Stomach (tissue), 9 donors: ENCODE results near the gene RIC1. TPM values are rescaled to one million over a fixed set of nuclear protein-coding genes. Genes with fewer than 3 reads are reported as not detected.
"Not testable (repeated sequence)": the region's sequence is repeated elsewhere in the genome, so short reads cannot be mapped to it uniquely, and the experiment has no call there.

ENCODE experiments used
- DNase-seq, 2 donors: peaks; one replicate each; pipeline versions ENCODE4 v3.0.0 to v3.0.0-alpha.2; 2013 to 2019
- H3K27ac ChIP-seq, 5 donors: fragments of 200-600 bp in 4 of 5; sonication (generic) in 4 of 5; one replicate each; pipeline ENCODE4 v1.5.1; 2013 to 2019; ENCODE audit warnings: mild to moderate bottlenecking in 1 of 5, moderate library complexity in 1 of 5
- H3K27me3 ChIP-seq, 3 donors: fragments of 200-600 bp; sonication (generic); one replicate each; pipeline ENCODE4 v1.5.1; 2017 to 2019; ENCODE audit warnings: mixed run types in 1 of 3
- H3K36me3 ChIP-seq, 4 donors: fragments of 200-600 bp; sonication (generic); 1 replicate in 3 of 4; 2 replicates in 1 of 4; pipeline ENCODE4 v1.5.1; 2016 to 2019
- H3K4me1 ChIP-seq, 4 donors: fragments of 200-600 bp; sonication (generic); one replicate each; pipeline ENCODE4 v1.5.1; 2016 to 2019
- H3K4me3 ChIP-seq, 4 donors: fragments of 200-600 bp; sonication (generic) in 3 of 4; one replicate each; pipeline ENCODE4 v1.5.1; 2016 to 2019; ENCODE audit warnings: mild to moderate bottlenecking in 1 of 4
- H3K9me3 ChIP-seq, 4 donors: fragments of 200-600 bp; sonication (generic); one replicate each; pipeline ENCODE4 v1.5.1; 2016 to 2019
- EP300 ChIP-seq: sonication (generic); formaldehyde crosslinking; IDR thresholded peaks from one replicate; pipeline ENCODE4 v1.6.1; 2017; ENCODE audit warnings: antibody characterized with exemption
- POLR2A ChIP-seq, 4 donors: fragments of 450-650 bp; IDR thresholded peaks; one replicate each; pipeline ENCODE4 v1.6.1; 2016; ENCODE audit warnings: antibody characterized with exemption in 4 of 4, control low read depth in 2 of 4, mild to moderate bottlenecking in 1 of 4, moderate library complexity in 1 of 4
- POLR2AphosphoS5 ChIP-seq, 3 donors: sonication (generic); formaldehyde crosslinking; IDR thresholded peaks; one replicate each; pipeline ENCODE4 v1.6.1; 2016; ENCODE audit warnings: antibody characterized with exemption in 3 of 3
- WGBS, 5 donors: extraction: QIAGEN DNeasy Blood & Tissue Kit in 3 of 5; methylation state at CpG; one replicate each; pipeline versions ENCODE4 v1.1.5 to v1.1.7; 2013 to 2018; 5-methylcytosine and 5-hydroxymethylcytosine counted together
- intact Hi-C: fragments of 100-400 bp; cut with DNase I; formaldehyde crosslinking; loops from one replicate; pipeline ENCODE4 v1.15.1; 2023; ENCODE audit warnings: low total_unique reads
- polyA plus RNA-seq, 3 donors: library from polyadenylated mRNA; stranded (reverse); fragments of 200-250 nt; gene quantifications; one replicate each; pipeline ENCODE4 v1.2.3, GENCODE V29; 2013
- total RNA-seq, 5 donors: library from RNA; depleted of rRNA; stranded (reverse); fragments of >200 nt; gene quantifications; one replicate each; pipeline versions ENCODE4 v1.1.0 to v1.2.3, GENCODE V29; 2014 to 2016
- TF ChIP-seq, protein P1 (sequence below), 7 experiments: fragments of 450-650 bp in 4 of 7; fragments of 200-600 bp in 3 of 7; sonication (generic) in 3 of 7; IDR thresholded peaks; one replicate each; pipeline ENCODE4 v1.5.1; 2016 to 2019; ENCODE audit warnings: antibody characterized with exemption in 7 of 7, control low read depth in 2 of 7, mild to moderate bottlenecking in 1 of 7
- donor health status: healthy with polysubstance abuse.
- donor health status: Bipolar disorder and iron deficiency.
- donor health status: healthy.

Gene RIC1
- total and polyA plus RNA-seq, 8 donors, result 3.2 to 67.9 (median 10.8) TPM

DNA sequence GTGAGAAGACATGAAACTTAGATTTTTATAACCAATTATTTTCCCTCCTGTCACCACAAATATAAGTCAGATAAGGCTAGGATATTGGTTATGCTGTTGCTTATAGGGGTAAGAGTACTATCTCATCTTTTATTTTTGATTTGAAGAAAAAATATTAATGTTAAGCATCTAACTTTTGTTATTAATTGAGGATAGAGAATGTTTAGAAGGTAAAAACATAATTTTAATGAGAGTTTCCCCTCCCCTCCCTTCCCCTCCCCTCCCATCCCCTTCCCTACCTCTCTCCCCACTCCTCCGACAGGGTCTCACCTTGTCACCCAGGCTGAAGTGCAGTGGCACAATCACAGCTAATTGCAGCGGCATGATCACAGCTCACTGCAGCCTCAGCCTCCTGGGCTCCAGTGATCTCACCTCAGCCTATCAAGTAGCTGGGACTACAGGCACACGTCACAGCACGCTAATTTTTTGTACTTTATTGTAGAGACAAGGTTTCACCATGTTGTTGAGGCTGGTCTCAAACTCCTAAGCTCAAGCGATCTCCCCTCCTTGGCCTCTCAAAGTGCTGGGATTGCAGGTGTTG lies 86.7 kb downstream of the RIC1 start:
- intact Hi-C loops, result no loop called here
- Histone ChIP-seq H3K9me3 (peaks cover 0 to 6% (median 0%) of the 10 kb centered on the region in 4 donors), H3K4me1 (peaks cover 0 to 9% (median 7%) of the 10 kb centered on the region in 4 donors), H3K4me3 (no peak overlapping the region), H3K36me3 (peaks cover 0 to 50% (median 34%) of the 10 kb centered on the region in 4 donors), H3K27ac (no peak overlapping the region), H3K27me3 (no peaks in the 10 kb centered on the region)
- WGBS, 5 donors, result 97 to 99% (median 98%) methylated on average over 5 of the region's 5 CpGs
- TF ChIP-seq POLR2AphosphoS5 (IDR thresholded peaks at IDR 0.05) (no peak), EP300 (no peak), POLR2A (IDR thresholded peaks at IDR 0.05) (no peak)
- TF ChIP-seq, protein P1, sequence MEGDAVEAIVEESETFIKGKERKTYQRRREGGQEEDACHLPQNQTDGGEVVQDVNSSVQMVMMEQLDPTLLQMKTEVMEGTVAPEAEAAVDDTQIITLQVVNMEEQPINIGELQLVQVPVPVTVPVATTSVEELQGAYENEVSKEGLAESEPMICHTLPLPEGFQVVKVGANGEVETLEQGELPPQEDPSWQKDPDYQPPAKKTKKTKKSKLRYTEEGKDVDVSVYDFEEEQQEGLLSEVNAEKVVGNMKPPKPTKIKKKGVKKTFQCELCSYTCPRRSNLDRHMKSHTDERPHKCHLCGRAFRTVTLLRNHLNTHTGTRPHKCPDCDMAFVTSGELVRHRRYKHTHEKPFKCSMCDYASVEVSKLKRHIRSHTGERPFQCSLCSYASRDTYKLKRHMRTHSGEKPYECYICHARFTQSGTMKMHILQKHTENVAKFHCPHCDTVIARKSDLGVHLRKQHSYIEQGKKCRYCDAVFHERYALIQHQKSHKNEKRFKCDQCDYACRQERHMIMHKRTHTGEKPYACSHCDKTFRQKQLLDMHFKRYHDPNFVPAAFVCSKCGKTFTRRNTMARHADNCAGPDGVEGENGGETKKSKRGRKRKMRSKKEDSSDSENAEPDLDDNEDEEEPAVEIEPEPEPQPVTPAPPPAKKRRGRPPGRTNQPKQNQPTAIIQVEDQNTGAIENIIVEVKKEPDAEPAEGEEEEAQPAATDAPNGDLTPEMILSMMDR (IDR thresholded peaks at IDR 0.05), result no peak
- DNase-seq, result no peak

DNA sequence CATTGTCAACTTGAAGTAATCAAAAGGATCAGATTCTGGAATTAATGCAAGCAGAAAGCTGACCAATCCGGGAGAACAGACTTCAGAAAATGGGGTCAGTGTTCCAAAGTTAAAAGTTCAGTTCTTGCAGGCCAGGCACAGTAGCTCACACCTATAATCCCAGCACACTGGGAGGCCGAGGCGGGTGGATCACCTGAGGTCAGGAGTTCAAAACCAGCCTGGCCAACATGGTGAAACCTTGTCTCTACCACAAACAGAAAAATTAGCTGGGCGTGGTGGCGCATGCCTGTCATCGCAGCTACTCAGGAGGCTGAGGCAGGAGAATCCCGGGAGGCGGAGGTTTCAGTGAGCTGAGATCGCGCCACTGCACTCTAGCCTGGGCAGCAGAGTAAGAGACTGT lies 88.5 kb downstream of the RIC1 start:
- H3K9me3 ChIP-seq, H3K4me1 ChIP-seq, H3K27me3 ChIP-seq, H3K4me3 ChIP-seq, intact Hi-C loops, H3K27ac ChIP-seq, DNase-seq: not testable (repeated sequence)
- 86 to 93% (median 89%) methylated on average over 10 of the region's 10 CpGs for WGBS, 5 donors
- H3K36me3 ChIP-seq, result peaks cover 0 to 57% (median 46%) of the 10 kb centered on the region in 4 donors

DNA sequence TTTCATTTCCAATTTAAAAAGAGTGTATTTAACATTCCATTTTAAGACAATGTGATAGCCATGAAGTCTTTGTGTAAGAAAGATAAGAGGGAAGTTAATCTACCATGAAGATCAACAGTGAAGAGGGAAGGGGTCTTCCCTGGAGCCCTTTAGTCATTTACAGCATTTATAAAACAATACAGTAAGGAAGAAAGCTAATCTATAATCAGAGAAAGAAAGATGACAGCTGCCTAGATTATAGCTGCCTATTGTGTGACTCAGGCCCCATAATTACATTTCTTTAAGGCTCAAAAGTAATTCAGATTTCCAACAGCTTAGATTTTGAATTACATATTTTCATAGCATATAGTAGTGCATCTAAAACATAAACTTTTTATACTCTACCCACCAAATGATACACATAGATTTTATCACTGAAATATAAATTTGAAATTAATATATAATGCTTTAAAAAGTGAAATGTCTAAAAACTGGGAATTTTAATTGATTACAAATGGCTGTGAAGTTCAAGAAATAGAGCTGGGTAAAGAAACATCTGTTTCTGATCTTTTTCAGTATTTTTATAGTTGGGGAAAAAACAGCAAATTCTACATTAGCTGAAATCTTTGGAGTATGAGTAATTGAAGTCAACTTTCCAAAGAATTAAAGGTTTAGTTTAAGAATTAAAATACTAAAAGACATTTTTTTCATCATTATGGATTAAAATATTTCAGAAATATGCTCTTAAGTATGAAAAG lies 89.6 kb downstream of the RIC1 start:
- Histone ChIP-seq H3K36me3 (peaks cover 0 to 67% (median 53%) of the 10 kb centered on the region in 4 donors), H3K27me3 (no peaks in the 10 kb centered on the region), H3K9me3 (peaks cover 0 to 6% (median 2%) of the 10 kb centered on the region in 4 donors), H3K4me3 (no peak overlapping the region), H3K27ac (no peak overlapping the region), H3K4me1 (peaks cover 0 to 9% (median 7%) of the 10 kb centered on the region in 4 donors)
- intact Hi-C loops, result no loop called here
- TF ChIP-seq EP300, result no peak
- no peak for TF ChIP-seq POLR2A (IDR thresholded peaks at IDR 0.05)
- TF ChIP-seq POLR2AphosphoS5 (IDR thresholded peaks at IDR 0.05), result no peak
- TF ChIP-seq, protein P1 (IDR thresholded peaks at IDR 0.05), result no peak
- no peak for DNase-seq

DNA sequence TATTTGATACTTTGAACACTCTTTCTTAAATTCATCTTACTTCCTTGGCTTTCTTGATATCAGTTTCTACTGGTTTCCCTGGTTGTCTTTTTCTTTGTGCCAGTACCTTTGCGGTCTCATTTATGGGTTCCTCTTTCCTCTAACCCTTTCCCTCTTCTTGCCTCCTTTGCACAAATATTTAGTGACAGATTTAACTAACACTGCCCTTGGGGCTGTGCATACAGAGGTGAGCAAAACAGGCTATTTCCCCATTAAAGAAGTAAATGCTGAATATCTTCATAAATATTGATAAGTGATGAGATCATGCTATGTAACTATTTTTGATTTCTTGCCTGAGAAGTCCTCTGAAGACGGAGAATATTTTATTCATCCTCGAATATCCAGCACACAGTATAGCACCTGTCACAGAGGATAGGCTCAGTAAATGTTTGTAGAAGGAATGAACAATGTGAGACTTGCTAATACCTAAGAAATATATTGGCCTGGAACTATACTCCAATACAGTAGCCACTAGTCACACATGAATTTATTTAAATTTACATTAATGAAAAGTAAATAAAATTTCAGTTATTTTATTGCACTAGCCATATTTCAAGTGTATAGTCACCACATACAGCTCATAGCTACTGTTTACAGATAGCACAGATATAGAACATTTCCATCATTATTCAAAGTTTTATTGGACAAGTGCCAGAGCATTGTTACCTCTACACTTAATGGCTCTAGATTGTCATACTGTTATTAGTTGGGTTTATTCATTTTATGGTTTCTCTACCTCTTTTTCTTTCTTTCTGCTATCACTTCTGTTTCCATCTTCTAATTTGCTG lies 90.4 kb downstream of the RIC1 start:
- Histone ChIP-seq H3K4me1 (peaks cover 0 to 9% (median 7%) of the 10 kb centered on the region in 4 donors), H3K4me3 (no peak overlapping the region), H3K27me3 (no peaks in the 10 kb centered on the region), H3K36me3 (peaks cover 0 to 61% (median 47%) of the 10 kb centered on the region in 4 donors), H3K27ac (no peak overlapping the region), H3K9me3 (peaks cover 0 to 6% (median 2%) of the 10 kb centered on the region in 4 donors)
- 39 to 58% (median 42%) methylated on average over 3 of the region's 3 CpGs for WGBS, 5 donors
- intact Hi-C loops, result no loop called here
- TF ChIP-seq, protein P1 (IDR thresholded peaks at IDR 0.05), result no peak
- no peak for TF ChIP-seq POLR2AphosphoS5 (IDR thresholded peaks at IDR 0.05)
- TF ChIP-seq EP300, result no peak
- no peak for TF ChIP-seq POLR2A (IDR thresholded peaks at IDR 0.05)
- no peak for DNase-seq
